Neural cell (in vitro differentiated cells): Measurements from ENCODE around the gene FBLN2. TPM values are rescaled to one million over a fixed set of nuclear protein-coding genes. Genes with fewer than 3 reads are reported as not detected.

Source experiments
- H2AFZ ChIP-seq: fragments of 200-600, 300-800 bp; sonication (generic), shearing (Covaris generic); 2 replicates; pipeline ENCODE4 v1.6.0; 2014; ENCODE audit warnings: low read depth, mild to moderate bottlenecking, antibody characterized with exemption, low read length, moderate library complexity
- H3F3A ChIP-seq: fragments of 200-600 bp; shearing (Covaris generic); 2 replicates; pipeline ENCODE4 v1.6.1; 2016; ENCODE audit warnings: mild to moderate bottlenecking, moderate library complexity, mixed read lengths, antibody characterized with exemption, low read length; ENCODE audit not compliant: insufficient read depth, poor library complexity, severe bottlenecking
- H3K27ac ChIP-seq: fragments of 200-600, 300-800 bp; sonication (generic), shearing (Covaris generic); 2 replicates; pipeline ENCODE4 v1.5.1; 2014; ENCODE audit warnings: mild to moderate bottlenecking, low read length, moderate library complexity
- H3K27me3 ChIP-seq: fragments of 300-800, 200-600 bp; sonication (generic), shearing (Covaris generic); 2 replicates; pipeline ENCODE4 v1.6.0; 2014; ENCODE audit warnings: mild to moderate bottlenecking, low read depth, low read length, moderate library complexity; ENCODE audit not compliant: insufficient read depth
- H3K36me3 ChIP-seq: fragments of 300-800, 200-600 bp; sonication (generic), shearing (Covaris generic); 2 replicates; pipeline ENCODE4 v1.5.1; 2014; ENCODE audit warnings: mild to moderate bottlenecking, antibody characterized with exemption, low read length, moderate library complexity; ENCODE audit not compliant: insufficient read depth
- H3K4me2 ChIP-seq: fragments of 300-800, 200-600 bp; sonication (generic), shearing (Covaris generic); 2 replicates; pipeline ENCODE4 v1.6.0; 2014; ENCODE audit warnings: mild to moderate bottlenecking, low read length
- H3K4me3 ChIP-seq: fragments of 300-800, 200-600 bp; sonication (generic), shearing (Covaris generic); 2 replicates; pipeline ENCODE4 v1.5.1; 2014; ENCODE audit warnings: mild to moderate bottlenecking, low read length, moderate library complexity
- H3K79me2 ChIP-seq: fragments of 200-600 bp; shearing (Covaris generic); replicated peaks from 2 replicates; pipeline ENCODE4 v1.6.0; 2014; ENCODE audit warnings: mild to moderate bottlenecking, low read length, moderate library complexity; ENCODE audit not compliant: insufficient read depth
- H3K9ac ChIP-seq: fragments of 300-800, 200-600 bp; sonication (generic), shearing (Covaris generic); 2 replicates; pipeline ENCODE4 v1.6.1; 2016; ENCODE audit warnings: mild to moderate bottlenecking, low read length, mixed read lengths
- H3K9me2 ChIP-seq: fragments of 200-600 bp; shearing (Covaris generic); 2 replicates; pipeline ENCODE4 v1.6.1; 2016; ENCODE audit warnings: mild to moderate bottlenecking, low read length, mixed read lengths; ENCODE audit not compliant: insufficient read depth
- H3K9me3 ChIP-seq: fragments of 200-600, 300-800 bp; sonication (generic), shearing (Covaris generic); 2 replicates; pipeline ENCODE4 v1.6.1; 2016; ENCODE audit warnings: mild to moderate bottlenecking, mixed run types, low read length, moderate library complexity, mixed read lengths
- H4K20me1 ChIP-seq: fragments of 200-600 bp; shearing (Covaris generic); 2 replicates; pipeline ENCODE4 v1.6.1; 2016; ENCODE audit warnings: mild to moderate bottlenecking, mixed run types; ENCODE audit not compliant: insufficient read depth
- EP300 ChIP-seq: fragments of 450-650 bp; conservative IDR thresholded peaks from 2 replicates; pipeline ENCODE4 v1.6.1; 2014; ENCODE audit warnings: antibody characterized with exemption, mild to moderate bottlenecking, moderate library complexity; ENCODE audit not compliant: poor library complexity, severe bottlenecking
- EZH2 ChIP-seq: fragments of 200-600, 300-800 bp; shearing (Covaris generic), sonication (generic); IDR thresholded peaks from 2 replicates; pipeline ENCODE4 v1.6.1; 2014; ENCODE audit warnings: antibody characterized with exemption, low read length, borderline replicate concordance, mild to moderate bottlenecking; ENCODE audit not compliant: insufficient read depth, poor library complexity, severe bottlenecking
- MXI1 ChIP-seq: fragments of 450-650 bp; conservative IDR thresholded peaks from 2 replicates; pipeline ENCODE4 v1.6.1; 2014; ENCODE audit warnings: antibody characterized with exemption, mild to moderate bottlenecking; ENCODE audit not compliant: poor library complexity, severe bottlenecking
- POLR2AphosphoS5 ChIP-seq: IDR thresholded peaks from 2 replicates; pipeline ENCODE4 v1.6.1; 2012
- RAD21 ChIP-seq: fragments of 450-650 bp; conservative IDR thresholded peaks from 2 replicates; pipeline ENCODE4 v1.6.1; 2014; ENCODE audit warnings: antibody characterized with exemption, mild to moderate bottlenecking, moderate library complexity
- SMC3 ChIP-seq: fragments of 450-650 bp; conservative IDR thresholded peaks from 2 replicates; pipeline ENCODE4 v1.6.1; 2014; ENCODE audit warnings: antibody characterized with exemption, mild to moderate bottlenecking, moderate library complexity; ENCODE audit not compliant: poor library complexity
- TAF1 ChIP-seq: IDR thresholded peaks from 2 replicates; pipeline ENCODE4 v1.6.1; 2012; ENCODE audit warnings: low read depth
- polyA plus RNA-seq: library from polyadenylated mRNA; depleted of rRNA; stranded (reverse); fragments of >200 nt; gene quantifications from 2 replicates; pipeline ENCODE4 v1.2.3, GENCODE V29; 2014
- TF ChIP-seq, protein P1 (sequence below): IDR thresholded peaks from 2 replicates; pipeline ENCODE4 v1.6.1; 2012; ENCODE audit warnings: borderline replicate concordance
- TF ChIP-seq, protein P2 (sequence below): fragments of 450-650 bp; IDR thresholded peaks from 2 replicates; pipeline ENCODE4 v1.5.1; 2014; ENCODE audit warnings: antibody characterized with exemption, mild to moderate bottlenecking, moderate library complexity; ENCODE audit not compliant: poor library complexity, severe bottlenecking

The FBLN2 gene
- polyA plus RNA-seq, 1 donor from 2014 or later = 0.37 TPM

DNA sequence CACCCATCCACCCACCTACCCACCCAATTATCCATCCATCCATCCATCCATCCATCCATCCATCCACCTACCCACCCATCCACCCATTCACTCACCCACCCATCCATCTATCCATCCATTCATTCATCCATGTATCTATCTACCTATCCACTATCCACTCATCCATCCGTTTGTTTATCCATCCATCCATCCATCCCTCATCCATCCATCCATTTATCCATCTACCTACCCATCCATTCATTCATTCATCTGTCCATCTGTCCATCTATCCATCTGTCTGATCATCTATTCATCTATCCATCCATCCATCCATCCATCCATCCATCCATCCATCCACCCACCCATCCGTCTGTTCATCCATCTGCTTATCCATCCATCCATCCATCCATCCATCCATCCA, 65.7 kb downstream of the FBLN2 start:
- no peaks in the 10 kb centered on the region for H3K79me2 ChIP-seq
- H4K20me1 ChIP-seq = no peaks in the 10 kb centered on the region
- H3K4me3 ChIP-seq = no peak overlapping the region
- no peaks in the 10 kb centered on the region for H3K9me2 ChIP-seq
- no peaks in the 10 kb centered on the region for H3K27me3 ChIP-seq
- H3K4me2 ChIP-seq = no peak overlapping the region
- H3K9ac ChIP-seq = no peak overlapping the region
- TF ChIP-seq, protein P1, sequence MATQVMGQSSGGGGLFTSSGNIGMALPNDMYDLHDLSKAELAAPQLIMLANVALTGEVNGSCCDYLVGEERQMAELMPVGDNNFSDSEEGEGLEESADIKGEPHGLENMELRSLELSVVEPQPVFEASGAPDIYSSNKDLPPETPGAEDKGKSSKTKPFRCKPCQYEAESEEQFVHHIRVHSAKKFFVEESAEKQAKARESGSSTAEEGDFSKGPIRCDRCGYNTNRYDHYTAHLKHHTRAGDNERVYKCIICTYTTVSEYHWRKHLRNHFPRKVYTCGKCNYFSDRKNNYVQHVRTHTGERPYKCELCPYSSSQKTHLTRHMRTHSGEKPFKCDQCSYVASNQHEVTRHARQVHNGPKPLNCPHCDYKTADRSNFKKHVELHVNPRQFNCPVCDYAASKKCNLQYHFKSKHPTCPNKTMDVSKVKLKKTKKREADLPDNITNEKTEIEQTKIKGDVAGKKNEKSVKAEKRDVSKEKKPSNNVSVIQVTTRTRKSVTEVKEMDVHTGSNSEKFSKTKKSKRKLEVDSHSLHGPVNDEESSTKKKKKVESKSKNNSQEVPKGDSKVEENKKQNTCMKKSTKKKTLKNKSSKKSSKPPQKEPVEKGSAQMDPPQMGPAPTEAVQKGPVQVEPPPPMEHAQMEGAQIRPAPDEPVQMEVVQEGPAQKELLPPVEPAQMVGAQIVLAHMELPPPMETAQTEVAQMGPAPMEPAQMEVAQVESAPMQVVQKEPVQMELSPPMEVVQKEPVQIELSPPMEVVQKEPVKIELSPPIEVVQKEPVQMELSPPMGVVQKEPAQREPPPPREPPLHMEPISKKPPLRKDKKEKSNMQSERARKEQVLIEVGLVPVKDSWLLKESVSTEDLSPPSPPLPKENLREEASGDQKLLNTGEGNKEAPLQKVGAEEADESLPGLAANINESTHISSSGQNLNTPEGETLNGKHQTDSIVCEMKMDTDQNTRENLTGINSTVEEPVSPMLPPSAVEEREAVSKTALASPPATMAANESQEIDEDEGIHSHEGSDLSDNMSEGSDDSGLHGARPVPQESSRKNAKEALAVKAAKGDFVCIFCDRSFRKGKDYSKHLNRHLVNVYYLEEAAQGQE = no peak
- TF ChIP-seq EZH2 (no peak), RAD21 (no peak), MXI1 (no peak), TAF1 (no peak), EP300 (no peak), POLR2AphosphoS5 (no peak), SMC3 (no peak)
- TF ChIP-seq, protein P2, sequence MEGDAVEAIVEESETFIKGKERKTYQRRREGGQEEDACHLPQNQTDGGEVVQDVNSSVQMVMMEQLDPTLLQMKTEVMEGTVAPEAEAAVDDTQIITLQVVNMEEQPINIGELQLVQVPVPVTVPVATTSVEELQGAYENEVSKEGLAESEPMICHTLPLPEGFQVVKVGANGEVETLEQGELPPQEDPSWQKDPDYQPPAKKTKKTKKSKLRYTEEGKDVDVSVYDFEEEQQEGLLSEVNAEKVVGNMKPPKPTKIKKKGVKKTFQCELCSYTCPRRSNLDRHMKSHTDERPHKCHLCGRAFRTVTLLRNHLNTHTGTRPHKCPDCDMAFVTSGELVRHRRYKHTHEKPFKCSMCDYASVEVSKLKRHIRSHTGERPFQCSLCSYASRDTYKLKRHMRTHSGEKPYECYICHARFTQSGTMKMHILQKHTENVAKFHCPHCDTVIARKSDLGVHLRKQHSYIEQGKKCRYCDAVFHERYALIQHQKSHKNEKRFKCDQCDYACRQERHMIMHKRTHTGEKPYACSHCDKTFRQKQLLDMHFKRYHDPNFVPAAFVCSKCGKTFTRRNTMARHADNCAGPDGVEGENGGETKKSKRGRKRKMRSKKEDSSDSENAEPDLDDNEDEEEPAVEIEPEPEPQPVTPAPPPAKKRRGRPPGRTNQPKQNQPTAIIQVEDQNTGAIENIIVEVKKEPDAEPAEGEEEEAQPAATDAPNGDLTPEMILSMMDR = no peak
- H3K27ac ChIP-seq = no peak overlapping the region
- no peaks in the 10 kb centered on the region for H3K9me3 ChIP-seq
- no peaks in the 10 kb centered on the region for H3F3A ChIP-seq
- no peak overlapping the region for H2AFZ ChIP-seq
- H3K36me3 ChIP-seq = no peaks in the 10 kb centered on the region

DNA sequence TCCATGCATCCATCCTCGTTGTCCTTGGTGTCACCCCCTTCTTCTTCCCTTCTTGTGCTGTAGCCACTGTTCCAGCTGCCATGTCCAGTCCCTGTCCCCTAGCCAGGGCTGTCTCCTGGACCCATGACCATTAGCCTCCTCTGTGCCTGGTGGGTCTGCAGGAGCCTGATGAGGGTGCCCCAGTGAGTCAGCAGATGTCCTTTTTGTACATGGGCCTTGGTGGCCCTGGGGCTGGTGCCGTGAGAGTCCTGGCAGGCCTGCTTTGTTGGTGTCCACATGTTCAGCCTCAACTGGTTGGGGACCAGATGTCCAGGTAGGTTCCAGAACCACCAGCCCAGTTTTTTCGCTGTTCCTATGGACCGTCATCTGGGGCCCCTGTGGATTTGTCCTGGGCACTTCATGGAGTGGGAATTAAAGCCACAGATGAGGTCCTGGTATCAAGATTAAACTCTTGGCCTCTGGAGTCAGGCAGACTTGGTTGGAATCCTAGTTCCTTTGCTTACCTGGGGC, 66.1 kb downstream of the FBLN2 start:
- Histone ChIP-seq H3K9me2 (no peaks in the 10 kb centered on the region), H3K9me3 (no peaks in the 10 kb centered on the region), H3K36me3 (no peaks in the 10 kb centered on the region), H3K4me3 (no peak overlapping the region), H2AFZ (no peak overlapping the region), H3K79me2 (no peaks in the 10 kb centered on the region), H3K9ac (no peak overlapping the region), H4K20me1 (no peaks in the 10 kb centered on the region), H3K27ac (no peak overlapping the region), H3K27me3 (no peaks in the 10 kb centered on the region), H3K4me2 (no peak overlapping the region), H3F3A (no peaks in the 10 kb centered on the region)
- TF ChIP-seq, protein P2 = no peak
- no peak for TF ChIP-seq RAD21
- no peak for TF ChIP-seq SMC3
- TF ChIP-seq MXI1 = no peak
- TF ChIP-seq TAF1 = no peak
- TF ChIP-seq, protein P1 = no peak
- no peak for TF ChIP-seq POLR2AphosphoS5
- TF ChIP-seq EZH2 = no peak
- TF ChIP-seq EP300 = no peak
